Natural killer cell (primary cell): ENCODE data around the gene PADI2. TPM values are rescaled to one million over a fixed set of nuclear protein-coding genes. Genes with fewer than 3 reads are reported as not detected.
"Not testable (repeated sequence)": the region's sequence is repeated elsewhere in the genome, so short reads cannot be mapped to it uniquely, and the experiment has no call there.

Experiments used
- ATAC-seq, 3 donors: fragments of 150-1000 bp in 2 of 3; fragments of 200-7000 bp in 1 of 3; cut with Tn5 transposase; 1 replicate in 1 of 3; 2 replicates in 2 of 3; pipeline ENCODE4 v1.10.0; 2021; ENCODE audit warnings: mild to moderate bottlenecking in 2 of 3, moderate library complexity in 2 of 3
- DNase-seq, 2 donors: peaks; one replicate each; pipeline versions ENCODE4 v3.0.0 to v3.0.0-alpha.2; 2013 to 2021; ENCODE audit warnings: mixed read lengths in 1 of 2
- H3K27ac ChIP-seq: one replicate; pipeline ENCODE4 v1.5.1; 2013; ENCODE audit warnings: mild to moderate bottlenecking, low read length
- H3K27me3 ChIP-seq: one replicate; pipeline ENCODE4 v1.6.1; 2013; ENCODE audit warnings: low read length; ENCODE audit not compliant: control insufficient read depth, insufficient read depth
- H3K36me3 ChIP-seq: one replicate; pipeline ENCODE4 v1.6.1; 2013; ENCODE audit warnings: low read length; ENCODE audit not compliant: control insufficient read depth, insufficient read depth
- H3K4me1 ChIP-seq: one replicate; pipeline ENCODE4 v1.6.1; 2013; ENCODE audit warnings: low read length; ENCODE audit not compliant: control insufficient read depth, insufficient read depth
- H3K4me3 ChIP-seq: one replicate; pipeline ENCODE4 v1.5.1; 2013; ENCODE audit warnings: low read length
- H3K9me3 ChIP-seq: one replicate; pipeline ENCODE4 v1.6.1; 2013; ENCODE audit warnings: low read length; ENCODE audit not compliant: control insufficient read depth, insufficient read depth
- H3K27ac Mint-ChIP-seq, 2 donors: one replicate each; pipeline ENCODE4 v1.8.0; 2022; ENCODE audit warnings: mild to moderate bottlenecking in 2 of 2, mixed read lengths in 2 of 2, moderate library complexity in 1 of 2
- H3K27me3 Mint-ChIP-seq, 2 donors: one replicate each; pipeline ENCODE4 v1.8.0; 2022; ENCODE audit warnings: low read depth in 2 of 2, mixed read lengths in 2 of 2
- H3K36me3 Mint-ChIP-seq: one replicate; pipeline ENCODE4 v1.8.0; 2022; ENCODE audit warnings: mixed read lengths
- H3K4me1 Mint-ChIP-seq, 2 donors: one replicate each; pipeline ENCODE4 v1.8.0; 2022; ENCODE audit warnings: mixed read lengths in 2 of 2
- H3K4me3 Mint-ChIP-seq: one replicate; pipeline ENCODE4 v1.8.0; 2022; ENCODE audit warnings: mild to moderate bottlenecking, moderate library complexity, mixed read lengths
- H3K9me3 Mint-ChIP-seq, 2 donors: one replicate each; pipeline ENCODE4 v1.8.0; 2022; ENCODE audit warnings: mixed read lengths in 2 of 2
- WGBS: methylation state at CpG from one replicate; pipeline ENCODE4 v1.1.7; 2013; ENCODE audit warnings: missing lambda C conversion rate; ENCODE audit not compliant: insufficient coverage; 5-methylcytosine and 5-hydroxymethylcytosine counted together
- intact Hi-C: fragments of 100-400 bp; cut with micrococcal nuclease; formaldehyde crosslinking; loops from one replicate; pipeline ENCODE4 v1.14.2; 2022
- total RNA-seq, 4 donors: library from RNA; stranded (reverse); fragments of 120-200 nt in 1 of 4; gene quantifications; one replicate each; pipeline versions ENCODE4 v1.2.3 to v1.2.4, GENCODE V29; 2013 to 2022
- TF ChIP-seq, protein P1 (sequence below): fragments of 200-600 bp; IDR thresholded peaks from one replicate; pipeline ENCODE4 v1.8.0; 2022; ENCODE audit warnings: antibody characterized with exemption

PADI2 gene
- total RNA-seq, 3 donors from 2014 or later (not counting 1 experiment from before 2014, with no cell fraction given), result 0.56 to 2.5 (median 0.88) TPM

DNA sequence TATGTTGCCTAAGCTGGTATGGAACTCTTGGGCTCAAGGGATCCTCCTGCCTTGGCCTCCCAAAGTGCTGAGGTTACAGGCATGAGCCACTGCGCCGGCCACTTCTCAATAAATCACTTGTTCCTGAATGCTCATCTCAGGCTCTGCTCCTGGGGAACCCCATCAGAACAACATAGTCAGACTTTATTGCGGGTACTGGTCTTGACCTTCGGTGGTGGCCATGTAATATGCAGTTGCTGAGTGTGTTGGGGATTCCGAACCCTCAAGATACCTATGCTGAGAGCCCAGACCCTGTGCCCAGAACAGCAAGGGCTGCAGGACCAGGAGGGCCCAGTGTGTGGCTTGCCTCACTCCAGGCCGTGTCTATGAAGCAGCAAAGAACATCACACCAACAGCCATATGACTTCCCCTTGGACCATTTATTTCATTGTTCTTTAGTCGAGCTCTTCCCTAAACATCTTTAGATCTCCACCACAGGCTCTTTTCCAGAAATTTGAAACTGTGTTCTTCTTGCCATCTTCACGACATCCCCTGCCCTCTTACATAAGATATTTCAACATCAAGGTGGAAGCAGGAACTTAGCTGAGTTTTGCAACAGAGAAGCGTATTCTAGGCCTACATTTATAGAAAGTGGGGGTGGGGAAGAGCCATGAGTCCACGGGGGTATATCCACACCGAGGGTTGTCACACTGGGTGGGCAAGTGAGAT, 52.7 kb downstream of the PADI2 start:
- Histone ChIP-seq H3K4me3 (no peak overlapping the region), H3K27me3 (no peaks in the 10 kb centered on the region), H3K4me1 (peaks cover 7% of the 10 kb centered on the region), H3K27ac (no peak overlapping the region), H3K36me3 (no peaks in the 10 kb centered on the region), H3K9me3 (peaks cover 5% of the 10 kb centered on the region)
- TF ChIP-seq, protein P1, sequence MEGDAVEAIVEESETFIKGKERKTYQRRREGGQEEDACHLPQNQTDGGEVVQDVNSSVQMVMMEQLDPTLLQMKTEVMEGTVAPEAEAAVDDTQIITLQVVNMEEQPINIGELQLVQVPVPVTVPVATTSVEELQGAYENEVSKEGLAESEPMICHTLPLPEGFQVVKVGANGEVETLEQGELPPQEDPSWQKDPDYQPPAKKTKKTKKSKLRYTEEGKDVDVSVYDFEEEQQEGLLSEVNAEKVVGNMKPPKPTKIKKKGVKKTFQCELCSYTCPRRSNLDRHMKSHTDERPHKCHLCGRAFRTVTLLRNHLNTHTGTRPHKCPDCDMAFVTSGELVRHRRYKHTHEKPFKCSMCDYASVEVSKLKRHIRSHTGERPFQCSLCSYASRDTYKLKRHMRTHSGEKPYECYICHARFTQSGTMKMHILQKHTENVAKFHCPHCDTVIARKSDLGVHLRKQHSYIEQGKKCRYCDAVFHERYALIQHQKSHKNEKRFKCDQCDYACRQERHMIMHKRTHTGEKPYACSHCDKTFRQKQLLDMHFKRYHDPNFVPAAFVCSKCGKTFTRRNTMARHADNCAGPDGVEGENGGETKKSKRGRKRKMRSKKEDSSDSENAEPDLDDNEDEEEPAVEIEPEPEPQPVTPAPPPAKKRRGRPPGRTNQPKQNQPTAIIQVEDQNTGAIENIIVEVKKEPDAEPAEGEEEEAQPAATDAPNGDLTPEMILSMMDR, result no peak
- Mint-ChIP-seq H3K27ac (no peak overlapping the region), H3K9me3 (no peaks in the 10 kb centered on the region), H3K4me1 (no peaks in the 10 kb centered on the region), H3K4me3 (no peak overlapping the region), H3K27me3 (peaks cover 6 to 16% of the 10 kb centered on the region in 2 donors), H3K36me3 (no peaks in the 10 kb centered on the region)
- ATAC-seq (no peak), DNase-seq (no peak)
- intact Hi-C loops, result no loop called here
- 70% methylated on average over 11 of the region's 11 CpGs for WGBS

DNA sequence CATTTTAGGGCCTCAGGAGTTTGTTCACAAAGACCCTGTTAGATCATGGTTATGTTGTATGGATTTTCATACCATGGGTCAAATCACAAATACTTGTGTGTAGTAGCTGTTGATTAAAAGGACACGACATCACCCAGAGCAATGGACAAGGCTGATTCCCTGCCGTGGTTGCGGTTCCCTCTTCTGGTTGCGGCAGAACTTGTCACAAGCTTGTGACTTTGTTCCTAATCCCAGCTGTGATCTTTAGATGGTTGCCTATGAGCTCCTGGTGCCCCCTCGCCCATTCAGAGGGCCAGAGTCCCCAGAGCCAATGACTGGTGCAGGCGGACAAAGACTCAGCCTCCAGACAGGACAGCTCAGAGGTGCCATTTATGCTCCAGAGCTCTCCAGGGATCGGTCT, 53.6 kb downstream of the PADI2 start:
- no peak overlapping the region for H3K4me3 ChIP-seq
- no peak overlapping the region for H3K27ac ChIP-seq
- 78% methylated on average over 7 of the region's 7 CpGs for WGBS
- ATAC-seq (no peak), DNase-seq (no peak)
- H3K9me3 ChIP-seq, result peaks cover 5% of the 10 kb centered on the region
- intact Hi-C loops, result no loop called here
- Mint-ChIP-seq H3K27me3 (peaks cover 6 to 18% of the 10 kb centered on the region in 2 donors), H3K4me3 (no peak overlapping the region), H3K9me3 (no peaks in the 10 kb centered on the region), H3K36me3 (no peaks in the 10 kb centered on the region), H3K4me1 (no peaks in the 10 kb centered on the region), H3K27ac (no peak overlapping the region)
- no peaks in the 10 kb centered on the region for H3K36me3 ChIP-seq
- TF ChIP-seq, protein P1, result no peak
- peaks cover 7% of the 10 kb centered on the region for H3K4me1 ChIP-seq
- no peaks in the 10 kb centered on the region for H3K27me3 ChIP-seq

DNA sequence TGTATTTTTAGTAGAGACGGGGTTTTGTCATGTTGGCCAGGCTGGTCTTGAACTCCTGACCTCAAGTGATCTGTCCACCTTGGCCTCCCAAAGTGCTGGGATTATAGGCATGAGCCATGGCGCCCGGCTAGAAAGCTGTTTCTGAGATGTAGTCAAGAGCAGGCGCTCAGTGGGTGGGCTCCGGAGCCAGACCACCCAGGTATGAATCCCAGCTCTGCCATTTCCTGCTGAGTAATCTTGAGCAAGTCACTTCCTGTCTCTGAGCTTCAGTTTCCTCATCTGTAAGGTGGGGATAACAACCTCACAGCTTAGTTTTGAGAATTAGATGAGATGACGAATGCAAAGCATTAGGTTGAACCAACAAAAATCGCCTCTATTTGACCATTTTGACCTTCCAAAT, 56.5 kb downstream of the PADI2 start:
- H3K4me3 ChIP-seq, H3K27ac Mint-ChIP-seq, H3K27me3 ChIP-seq, H3K36me3 Mint-ChIP-seq, H3K36me3 ChIP-seq, H3K9me3 ChIP-seq, H3K27ac ChIP-seq, H3K4me1 Mint-ChIP-seq, H3K4me3 Mint-ChIP-seq, intact Hi-C loops, H3K9me3 Mint-ChIP-seq, DNase-seq, ATAC-seq, H3K4me1 ChIP-seq: not testable (repeated sequence)
- WGBS, result 68% methylated on average over 7 of the region's 7 CpGs
- peaks cover 5 to 19% of the 10 kb centered on the region in 2 donors for H3K27me3 Mint-ChIP-seq

DNA sequence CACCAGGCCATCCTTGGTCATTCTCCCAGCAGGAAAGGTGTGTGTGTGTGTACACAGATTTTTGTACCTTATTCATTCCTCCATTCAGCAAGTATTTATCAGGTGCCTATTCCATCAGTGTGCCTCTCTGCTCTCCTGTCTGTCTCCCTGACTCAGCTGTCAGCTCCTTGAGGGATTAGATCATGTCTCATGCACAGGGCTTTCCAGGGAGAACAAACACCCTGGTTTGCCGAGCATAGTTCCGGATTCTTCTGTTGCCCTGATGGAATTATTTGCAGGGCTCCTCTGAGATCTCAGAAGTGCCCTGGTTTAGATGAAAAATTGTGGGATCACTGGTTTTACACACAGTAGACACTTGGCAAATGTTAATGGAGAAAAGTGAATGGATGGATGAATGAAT, 57.4 kb downstream of the PADI2 start:
- 98% methylated on average over 2 of the region's 2 CpGs for WGBS
- H3K4me3 ChIP-seq, result no peak overlapping the region
- peaks cover 5% of the 10 kb centered on the region for H3K9me3 ChIP-seq
- Mint-ChIP-seq H3K27ac (no peak overlapping the region), H3K4me1 (no peaks in the 10 kb centered on the region), H3K27me3 (peaks cover 5 to 17% of the 10 kb centered on the region in 2 donors), H3K36me3 (no peaks in the 10 kb centered on the region), H3K9me3 (no peaks in the 10 kb centered on the region), H3K4me3 (no peak overlapping the region)
- H3K27ac ChIP-seq, result no peak overlapping the region
- TF ChIP-seq, protein P1, result no peak
- no peaks in the 10 kb centered on the region for H3K36me3 ChIP-seq
- intact Hi-C loops, result no loop called here
- no peak for ATAC-seq
- DNase-seq, result no peak
- H3K4me1 ChIP-seq, result no peaks in the 10 kb centered on the region
- no peaks in the 10 kb centered on the region for H3K27me3 ChIP-seq
